ENCODE results near the gene DNMT1.

The DNMT1 gene

GRCh38 chr19:10136936-10137335 is 57.8 kb downstream of the DNMT1 start:
- TF ChIP-seq, protein P1, sequence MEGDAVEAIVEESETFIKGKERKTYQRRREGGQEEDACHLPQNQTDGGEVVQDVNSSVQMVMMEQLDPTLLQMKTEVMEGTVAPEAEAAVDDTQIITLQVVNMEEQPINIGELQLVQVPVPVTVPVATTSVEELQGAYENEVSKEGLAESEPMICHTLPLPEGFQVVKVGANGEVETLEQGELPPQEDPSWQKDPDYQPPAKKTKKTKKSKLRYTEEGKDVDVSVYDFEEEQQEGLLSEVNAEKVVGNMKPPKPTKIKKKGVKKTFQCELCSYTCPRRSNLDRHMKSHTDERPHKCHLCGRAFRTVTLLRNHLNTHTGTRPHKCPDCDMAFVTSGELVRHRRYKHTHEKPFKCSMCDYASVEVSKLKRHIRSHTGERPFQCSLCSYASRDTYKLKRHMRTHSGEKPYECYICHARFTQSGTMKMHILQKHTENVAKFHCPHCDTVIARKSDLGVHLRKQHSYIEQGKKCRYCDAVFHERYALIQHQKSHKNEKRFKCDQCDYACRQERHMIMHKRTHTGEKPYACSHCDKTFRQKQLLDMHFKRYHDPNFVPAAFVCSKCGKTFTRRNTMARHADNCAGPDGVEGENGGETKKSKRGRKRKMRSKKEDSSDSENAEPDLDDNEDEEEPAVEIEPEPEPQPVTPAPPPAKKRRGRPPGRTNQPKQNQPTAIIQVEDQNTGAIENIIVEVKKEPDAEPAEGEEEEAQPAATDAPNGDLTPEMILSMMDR (IDR thresholded peaks at IDR 0.05; ENCODE audit: low read depth, low read length, missing control alignments): no peak
- DNase-seq: no peak
- Histone ChIP-seq H3K36me3 (replicated peaks) (peaks cover 74% of the 10 kb centered on the region), H3K4me3 (ENCODE audit: low read depth, low read length) (no peak overlapping the region), H3K27me3 (replicated peaks) (no peaks in the 10 kb centered on the region), H3K27ac (no peak overlapping the region)
- in situ Hi-C loops (cut with HindIII; ENCODE audit: low pct_ligation_motif_present, low sequenced_read_pairs): no loop called here

DNA sequence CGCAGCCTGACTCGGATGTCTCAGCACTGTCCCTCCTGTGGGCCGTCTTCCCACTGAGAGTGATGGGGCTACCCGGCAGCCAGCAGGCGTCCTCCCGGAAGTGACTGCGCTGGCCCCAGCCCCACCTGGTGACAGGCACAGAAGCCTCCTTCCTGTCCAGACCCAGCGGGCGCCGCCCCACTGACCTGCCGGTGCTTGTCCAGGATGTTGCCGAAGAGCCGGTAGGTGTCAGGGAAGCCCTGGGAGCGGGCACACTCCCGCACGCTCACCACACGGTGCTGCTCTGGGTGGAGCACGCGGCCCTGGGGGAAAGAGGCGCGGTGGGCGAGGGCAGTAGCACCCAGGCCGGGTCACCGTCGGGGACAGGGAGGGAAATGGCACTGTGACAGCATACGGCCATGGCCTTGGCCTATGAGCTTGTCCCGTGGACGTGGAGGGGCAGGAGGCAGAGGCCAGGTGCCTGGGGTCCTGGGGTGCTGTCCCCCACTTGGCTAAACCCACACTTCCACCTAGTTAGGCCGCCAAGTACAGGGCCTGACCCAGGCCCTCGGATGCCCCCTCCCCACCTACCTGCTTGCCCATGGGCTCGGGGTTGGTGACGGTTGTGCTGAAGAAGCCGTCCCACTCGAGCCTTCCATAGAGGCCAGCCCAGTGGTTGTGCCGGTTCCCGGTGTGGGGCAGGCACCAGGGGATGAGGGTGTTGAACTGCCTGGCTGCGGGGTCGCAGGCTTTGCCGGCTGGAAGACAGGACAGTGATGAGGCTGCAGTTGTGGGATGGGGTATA is 59.0 kb downstream of the DNMT1 start:
- no peak for DNase-seq
- in situ Hi-C loops (cut with HindIII; ENCODE audit: low pct_ligation_motif_present, low sequenced_read_pairs): no loop called here
- TF ChIP-seq, protein P1 (IDR thresholded peaks at IDR 0.05; ENCODE audit: low read depth, low read length, missing control alignments): no peak
- no peaks in the 10 kb centered on the region for H3K27me3 ChIP-seq (replicated peaks)
- H3K36me3 ChIP-seq (replicated peaks): peaks cover 64% of the 10 kb centered on the region
- H3K27ac ChIP-seq: no peak overlapping the region
- H3K4me3 ChIP-seq (ENCODE audit: low read depth, low read length): no peak overlapping the region

DNA sequence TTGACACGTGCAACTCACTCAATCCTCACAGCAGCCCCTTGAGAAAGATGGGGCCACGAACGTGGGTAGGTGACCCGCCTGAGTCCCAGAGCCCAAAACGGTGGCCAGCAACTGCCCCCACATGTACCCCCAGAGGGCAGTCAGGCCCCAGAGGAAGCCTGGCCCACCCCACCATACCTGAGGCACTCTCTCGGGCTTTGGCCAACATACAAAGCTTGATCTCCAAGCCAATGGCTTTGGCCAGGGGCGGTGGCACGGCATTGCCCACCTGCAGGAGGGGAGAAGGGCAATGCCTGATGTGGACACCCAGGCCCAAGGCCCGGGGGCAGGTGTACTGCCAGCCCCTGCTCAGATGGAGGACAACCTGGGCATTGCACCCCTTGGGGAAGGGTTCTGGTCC is 60.7 kb downstream of the DNMT1 start:
- Histone ChIP-seq H3K36me3 (replicated peaks) (peaks cover 55% of the 10 kb centered on the region), H3K27ac (no peak overlapping the region), H3K27me3 (replicated peaks) (no peaks in the 10 kb centered on the region), H3K4me3 (ENCODE audit: low read depth, low read length) (no peak overlapping the region)
- TF ChIP-seq, protein P1 (IDR thresholded peaks at IDR 0.05; ENCODE audit: low read depth, low read length, missing control alignments): no peak
- in situ Hi-C loops (cut with HindIII; ENCODE audit: low pct_ligation_motif_present, low sequenced_read_pairs): no loop called here
- no peak for DNase-seq

DNA sequence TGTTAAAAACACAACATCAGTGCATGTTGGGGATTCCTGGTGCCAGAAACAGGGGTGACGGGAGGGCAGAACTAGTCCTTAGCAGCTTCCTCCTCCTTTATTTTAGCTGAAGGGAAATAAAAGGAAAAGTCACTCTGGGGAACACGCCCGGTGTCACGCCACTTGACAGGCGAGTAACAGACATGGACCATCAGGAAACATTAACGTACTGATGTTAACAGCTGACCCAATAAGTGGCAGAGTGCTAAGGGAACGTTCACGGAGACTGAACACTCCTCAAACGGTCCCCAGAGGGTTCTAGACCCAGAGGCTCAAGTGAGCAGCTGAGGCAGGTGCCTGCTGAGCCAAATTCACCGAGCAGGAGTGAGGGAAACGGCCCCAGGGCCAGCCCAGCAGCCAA is 61.2 kb downstream of the DNMT1 start:
- peaks cover 51% of the 10 kb centered on the region for H3K36me3 ChIP-seq (replicated peaks)
- in situ Hi-C loops (cut with HindIII; ENCODE audit: low pct_ligation_motif_present, low sequenced_read_pairs): no loop called here

GRCh38 chr19:10132905-10133304 is 61.8 kb downstream of the DNMT1 start:
- in situ Hi-C loops (cut with HindIII; ENCODE audit: low pct_ligation_motif_present, low sequenced_read_pairs): no loop called here
- H3K4me3 ChIP-seq (ENCODE audit: low read depth, low read length): no peak overlapping the region
- H3K27me3 ChIP-seq (replicated peaks): no peaks in the 10 kb centered on the region
- no peak for DNase-seq
- H3K27ac ChIP-seq: no peak overlapping the region
- H3K36me3 ChIP-seq (replicated peaks): peaks cover 44% of the 10 kb centered on the region
- TF ChIP-seq, protein P1 (IDR thresholded peaks at IDR 0.05; ENCODE audit: low read depth, low read length, missing control alignments): no peak

More for the DNA sequence above, 61.2 kb downstream of the DNMT1 start:
- H3K27ac ChIP-seq: no peak overlapping the region
- TF ChIP-seq, protein P1 (IDR thresholded peaks at IDR 0.05; ENCODE audit: low read depth, low read length, missing control alignments): no peak
- no peaks in the 10 kb centered on the region for H3K27me3 ChIP-seq (replicated peaks)
- DNase-seq: no peak
- H3K4me3 ChIP-seq (ENCODE audit: low read depth, low read length): no peak overlapping the region

GRCh38 chr19:10126213-10126639 is 68.5 kb downstream of the DNMT1 start:
- in situ Hi-C loops (cut with HindIII; ENCODE audit: low pct_ligation_motif_present, low sequenced_read_pairs): no loop called here
- no peak for DNase-seq
- TF ChIP-seq, protein P1 (IDR thresholded peaks at IDR 0.05; ENCODE audit: low read depth, low read length, missing control alignments): no peak
- Histone ChIP-seq H3K36me3 (replicated peaks) (peaks cover 7% of the 10 kb centered on the region), H3K27ac (no peak overlapping the region), H3K4me3 (ENCODE audit: low read depth, low read length) (no peak overlapping the region), H3K27me3 (replicated peaks) (no peaks in the 10 kb centered on the region)
